Heart left ventricle (tissue), 16 donors: ENCODE measurements around the gene E2F3. TPM values are rescaled to one million over a fixed set of nuclear protein-coding genes. Genes with fewer than 3 reads are reported as not detected.

Experiments
- ATAC-seq, 4 donors: fragments of 200-7000 bp; cut with Tn5 transposase; one replicate each; pipeline ENCODE4 v1.9.1; 2020 to 2022; ENCODE audit warnings: moderate library complexity in 4 of 4, mild to moderate bottlenecking in 3 of 4, moderate number of reproducible peaks in 1 of 4
- DNase-seq, 5 donors: peaks; one replicate each; pipeline ENCODE4 v3.0.0-alpha.2; 2020
- H3K27ac ChIP-seq, 12 donors: fragments of 200-600 bp; sonication (generic) in 4 of 12; one replicate each; pipeline versions ENCODE4 v1.5.0 to v1.8.0; 2016 to 2022; ENCODE audit warnings: mild to moderate bottlenecking in 2 of 12
- H3K27me3 ChIP-seq, 9 donors: fragments of 200-600 bp; sonication (generic) in 2 of 9; one replicate each; pipeline versions ENCODE4 v1.5.1 to v1.8.0; 2016 to 2022; ENCODE audit warnings: mild to moderate bottlenecking in 3 of 9
- H3K36me3 ChIP-seq, 9 donors: fragments of 200-600 bp; sonication (generic) in 2 of 9; one replicate each; pipeline versions ENCODE4 v1.5.0 to v1.8.0; 2018 to 2022; ENCODE audit warnings: mild to moderate bottlenecking in 2 of 9
- H3K4me1 ChIP-seq, 12 donors: fragments of 200-600 bp; sonication (generic) in 4 of 12; one replicate each; pipeline versions ENCODE4 v1.5.0 to v1.8.0; 2016 to 2022; ENCODE audit warnings: mild to moderate bottlenecking in 3 of 12
- H3K4me3 ChIP-seq, 12 donors: fragments of 200-600 bp; sonication (generic) in 4 of 12; one replicate each; pipeline versions ENCODE4 v1.5.0 to v1.8.0; 2017 to 2022; ENCODE audit warnings: mild to moderate bottlenecking in 9 of 12, moderate library complexity in 4 of 12
- H3K9me3 ChIP-seq, 12 donors: fragments of 200-600 bp; sonication (generic) in 4 of 12; one replicate each; pipeline versions ENCODE4 v1.5.0 to v1.8.0; 2016 to 2022; ENCODE audit warnings: mild to moderate bottlenecking in 1 of 12
- POLR2A ChIP-seq, 2 donors: fragments of 450-650 bp; IDR thresholded peaks; one replicate each; pipeline ENCODE4 v1.6.1; 2017; ENCODE audit warnings: antibody characterized with exemption in 2 of 2, mild to moderate bottlenecking in 2 of 2, moderate library complexity in 2 of 2
- WGBS, 4 donors: extraction: QIAGEN DNeasy Blood & Tissue Kit in 2 of 4; methylation state at CpG; one replicate each; pipeline versions ENCODE4 v1.1.5 to v1.1.7; 2013 to 2018; 5-methylcytosine and 5-hydroxymethylcytosine counted together
- intact Hi-C, 10 donors: fragments of 100-400 bp; cut with DNase I; formaldehyde crosslinking; loops; one replicate each; pipeline versions ENCODE4 v1.11.1 to v1.14.2; 2022
- polyA plus RNA-seq, 2 donors: library from polyadenylated mRNA; stranded (reverse); fragments of 200-250 nt; gene quantifications; one replicate each; pipeline ENCODE4 v1.2.3, GENCODE V29; 2013
- total RNA-seq, 9 donors: library from RNA; depleted of rRNA in 2 of 9; stranded (reverse); fragments of >200 nt in 2 of 9; fragmentation: NEBNext Ultra II Directional in 3 of 9; extraction: Animal tissue kit (Norgen Biotek cat#: 25700) in 3 of 9; gene quantifications; one replicate each; pipeline versions ENCODE4 v1.1.0 to v1.2.4, GENCODE V29; 2016 to 2023
- TF ChIP-seq, protein P1 (sequence below), 12 donors: fragments of 200-600 bp; sonication (generic) in 4 of 12; IDR thresholded peaks; one replicate each; pipeline versions ENCODE4 v1.5.0 to v1.8.0; 2018 to 2022; ENCODE audit warnings: antibody characterized with exemption in 12 of 12, mild to moderate bottlenecking in 5 of 12
- donor health status: ischemic (EF 13 %, LVEDD 7.1; RV severe dilation, severe dysfunction).
- donor health status: healthy with polysubstance abuse.
- donor health status: DM: no; HTN: yes; CAD: no.
- donor health status: DM: no; HTN: no; CAD: no.
- donor health status: ischemic (EF 25% LVEDD 6.9; RV normal size, moderate dysfunction).
- donor health status: ischemic (EF 25% LVEDD 5.7; RV mildly dilated, moderate dysfunction).
- donor health status: healthy.
- donor health status: DM: yes; HTN: yes; CAD: no.
- donor health status: ischemic (EF 35%, LVEDD 5.7; RV mildly dilated, moderate dysfunction).
- donor health status: nonischemic (EF 11% LVEDD 7.7; RV severe dilation, severe dysfunction).
- donor health status: DM: yes; HTN: yes; CAD: no.
- donor health status: PGD.
- donor health status: ischemic (EF 29% LVEDD 5.4; RV normal size, mild dysfunction).
- donor health status: nonischemic (EF 23%, LVEDD 6.1; RV moderate dilation, normal function).

E2F3 gene
- total and polyA plus RNA-seq, 11 donors = 2.7 to 13.8 (median 6.7) TPM

DNA sequence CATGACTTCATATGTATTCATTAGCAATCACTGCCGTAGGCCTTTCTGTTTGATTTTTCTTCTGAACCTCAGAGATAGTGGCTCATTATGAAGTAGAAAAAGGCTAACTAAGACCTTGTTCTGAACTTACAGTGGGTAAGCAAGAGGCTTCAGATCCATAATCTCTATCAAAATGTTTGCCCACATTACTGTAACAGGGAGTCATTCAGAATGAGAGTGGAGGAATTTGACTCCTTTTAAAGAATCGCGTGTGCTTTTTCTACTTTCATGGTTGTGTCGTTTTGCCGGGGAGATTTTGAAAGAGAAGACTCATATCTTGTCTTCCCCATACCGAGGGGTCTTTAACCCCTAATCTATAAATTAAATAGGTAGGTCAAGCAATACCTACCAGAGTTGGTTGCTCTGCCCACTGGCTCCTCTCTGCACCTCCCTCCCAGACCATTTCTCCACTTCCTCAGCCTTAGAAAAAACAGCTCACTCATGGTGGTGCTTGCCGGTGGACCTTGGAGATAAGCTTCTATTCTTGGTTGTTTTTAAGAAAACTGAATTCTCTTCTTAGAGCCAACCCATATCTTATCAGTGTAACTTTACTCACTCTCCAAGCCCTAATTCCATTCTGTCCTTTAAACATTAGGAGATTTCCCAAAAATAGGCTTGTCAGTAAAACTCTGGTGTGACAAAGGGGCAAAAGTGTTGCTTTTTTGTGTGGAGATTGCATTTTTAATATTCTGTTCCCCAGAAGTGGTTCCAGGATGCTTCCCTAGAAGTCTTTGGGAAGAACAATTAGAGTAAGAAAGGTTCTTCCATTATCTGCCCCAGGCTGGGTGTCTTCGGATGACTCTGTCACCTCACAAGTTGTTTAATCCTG, 56.6 kb downstream of the E2F3 start:
- ATAC-seq = no peak
- TF ChIP-seq, protein P1, sequence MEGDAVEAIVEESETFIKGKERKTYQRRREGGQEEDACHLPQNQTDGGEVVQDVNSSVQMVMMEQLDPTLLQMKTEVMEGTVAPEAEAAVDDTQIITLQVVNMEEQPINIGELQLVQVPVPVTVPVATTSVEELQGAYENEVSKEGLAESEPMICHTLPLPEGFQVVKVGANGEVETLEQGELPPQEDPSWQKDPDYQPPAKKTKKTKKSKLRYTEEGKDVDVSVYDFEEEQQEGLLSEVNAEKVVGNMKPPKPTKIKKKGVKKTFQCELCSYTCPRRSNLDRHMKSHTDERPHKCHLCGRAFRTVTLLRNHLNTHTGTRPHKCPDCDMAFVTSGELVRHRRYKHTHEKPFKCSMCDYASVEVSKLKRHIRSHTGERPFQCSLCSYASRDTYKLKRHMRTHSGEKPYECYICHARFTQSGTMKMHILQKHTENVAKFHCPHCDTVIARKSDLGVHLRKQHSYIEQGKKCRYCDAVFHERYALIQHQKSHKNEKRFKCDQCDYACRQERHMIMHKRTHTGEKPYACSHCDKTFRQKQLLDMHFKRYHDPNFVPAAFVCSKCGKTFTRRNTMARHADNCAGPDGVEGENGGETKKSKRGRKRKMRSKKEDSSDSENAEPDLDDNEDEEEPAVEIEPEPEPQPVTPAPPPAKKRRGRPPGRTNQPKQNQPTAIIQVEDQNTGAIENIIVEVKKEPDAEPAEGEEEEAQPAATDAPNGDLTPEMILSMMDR (IDR thresholded peaks at IDR 0.05) = no peak
- TF ChIP-seq POLR2A (IDR thresholded peaks at IDR 0.05) = no peak
- no peaks in the 10 kb centered on the region for H3K36me3 ChIP-seq
- H3K9me3 ChIP-seq = peaks cover 0 to 4% (median 0%) of the 10 kb centered on the region in 12 donors
- H3K4me3 ChIP-seq = no peak overlapping the region
- intact Hi-C loops = no loop called here
- DNase-seq = no peak
- no peak overlapping the region for H3K27ac ChIP-seq
- H3K4me1 ChIP-seq = peaks cover 0 to 28% (median 7%) of the 10 kb centered on the region in 12 donors
- H3K27me3 ChIP-seq = no peaks in the 10 kb centered on the region
- WGBS, 4 donors = 70 to 77% (median 72%) methylated on average over 8 of the region's 8 CpGs

DNA sequence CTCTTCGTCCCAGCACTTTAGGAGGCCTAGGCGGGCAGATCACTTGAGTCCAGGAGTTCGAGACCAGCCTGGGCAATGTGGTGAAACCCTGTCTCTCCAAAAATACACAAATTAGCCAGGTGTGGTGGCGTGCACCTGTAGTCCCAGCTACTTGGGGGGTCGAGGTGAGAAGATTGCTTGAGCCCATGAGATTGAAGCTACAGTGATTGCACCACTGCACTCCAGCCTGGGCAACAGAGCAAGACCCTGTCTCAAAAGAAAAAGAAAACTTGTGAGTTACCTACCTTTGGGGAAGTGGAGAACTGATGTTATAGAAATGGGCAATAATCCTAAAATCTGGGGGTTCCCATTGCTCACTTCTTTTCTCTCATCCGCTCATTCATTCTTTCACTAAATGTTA, 58.0 kb downstream of the E2F3 start:
- Histone ChIP-seq H3K4me3 (no peak overlapping the region), H3K27ac (no peak overlapping the region), H3K9me3 (peaks cover 0 to 5% (median 0%) of the 10 kb centered on the region in 12 donors), H3K27me3 (no peaks in the 10 kb centered on the region), H3K36me3 (no peaks in the 10 kb centered on the region), H3K4me1 (peaks cover 0 to 28% (median 7%) of the 10 kb centered on the region in 12 donors)
- no peak for TF ChIP-seq POLR2A (IDR thresholded peaks at IDR 0.05)
- TF ChIP-seq, protein P1 (IDR thresholded peaks at IDR 0.05) = no peak
- DNase-seq (no peak), ATAC-seq (no peak)
- intact Hi-C loops = loop anchor here in 1 of 10 donors (5.0 kb wide), 1 partner anchor 47 kb away; no protein-coding TSS in a partner anchor
- WGBS, 4 donors = 95 to 99% (median 98%) methylated on average over 6 of the region's 6 CpGs

DNA sequence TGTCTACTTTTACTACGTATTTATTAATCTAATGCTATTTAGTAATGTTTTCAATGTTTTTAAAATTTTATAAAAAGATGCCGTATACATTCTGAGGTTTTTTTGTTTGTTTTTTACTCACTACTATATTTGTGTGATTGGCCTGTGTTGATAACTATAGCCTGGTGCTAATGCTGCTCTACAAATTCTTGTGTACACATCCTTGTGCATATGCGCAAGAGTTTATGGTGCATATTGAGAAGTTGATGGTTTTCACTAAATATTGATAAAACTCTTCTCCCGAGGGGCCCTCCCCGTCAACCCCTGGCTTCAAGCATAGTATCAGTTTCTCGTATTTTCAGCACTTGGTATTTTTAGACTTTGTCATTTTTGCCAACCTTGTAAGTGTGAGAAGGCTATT, 59.9 kb downstream of the E2F3 start:
- Histone ChIP-seq H3K4me3 (no peak overlapping the region), H3K27ac (no peak overlapping the region), H3K36me3 (peaks cover 0 to 3% (median 0%) of the 10 kb centered on the region in 9 donors), H3K4me1 (peaks cover 0 to 15% (median 0%) of the 10 kb centered on the region in 12 donors), H3K9me3 (peaks cover 0 to 11% (median 0%) of the 10 kb centered on the region in 12 donors), H3K27me3 (no peaks in the 10 kb centered on the region)
- no peak for TF ChIP-seq POLR2A (IDR thresholded peaks at IDR 0.05)
- TF ChIP-seq, protein P1 (IDR thresholded peaks at IDR 0.05) = no peak
- 77 to 87% (median 83%) methylated on average over 6 of the region's 6 CpGs for WGBS, 4 donors
- no peak for ATAC-seq
- no peak for DNase-seq
- intact Hi-C loops = loop anchor here in 1 of 10 donors (5.0 kb wide), 1 partner anchor 49 kb away; no protein-coding TSS in a partner anchor

DNA sequence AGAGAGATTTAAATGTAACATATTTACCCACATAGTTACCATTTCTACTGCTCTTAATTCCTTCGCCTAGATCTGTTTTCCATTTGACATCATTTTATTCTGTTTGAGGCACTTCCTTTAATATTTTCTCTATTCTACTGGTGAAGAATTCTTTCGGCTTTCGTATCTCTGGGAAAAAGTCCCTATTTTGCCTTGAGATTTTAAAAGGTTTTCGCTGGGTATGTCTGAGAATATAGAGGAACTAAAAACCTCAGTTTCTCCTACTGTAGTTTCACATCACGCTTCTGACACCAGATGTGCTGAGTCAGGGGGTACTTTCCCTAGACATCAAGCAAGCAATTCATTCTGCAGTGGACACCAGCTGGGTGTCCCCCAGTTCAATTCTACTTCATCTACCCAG, 61.7 kb downstream of the E2F3 start:
- H3K4me3 ChIP-seq = no peak overlapping the region
- peaks cover 0 to 15% (median 0%) of the 10 kb centered on the region in 12 donors for H3K4me1 ChIP-seq
- TF ChIP-seq, protein P1 (IDR thresholded peaks at IDR 0.05) = no peak
- no peak for TF ChIP-seq POLR2A (IDR thresholded peaks at IDR 0.05)
- peak overlapping the region in 1 of 12 donors; percentile 47 for H3K27ac ChIP-seq
- peaks cover 0 to 11% (median 0%) of the 10 kb centered on the region in 12 donors for H3K9me3 ChIP-seq
- peaks cover 0 to 3% (median 0%) of the 10 kb centered on the region in 9 donors for H3K36me3 ChIP-seq
- ATAC-seq (no peak), DNase-seq (no peak)
- intact Hi-C loops = loop anchor here in 1 of 10 donors (5.0 kb wide), 1 partner anchor 51 kb away; no protein-coding TSS in a partner anchor
- H3K27me3 ChIP-seq = no peaks in the 10 kb centered on the region
- 91 to 95% (median 95%) methylated on average over 5 of the region's 5 CpGs for WGBS, 4 donors
